Ramos (cell line): ENCODE results near the gene IZUMO2.

ENCODE experiments used
- in situ Hi-C: fragments of 300-500 bp; cut with MboI; formaldehyde crosslinking; loops from one replicate; pipeline ENCODE4 v1.14.3; 2022; ENCODE audit warnings: low sequenced_read_pairs; ENCODE audit not compliant: unreplicated experiment

Gene IZUMO2

GRCh38 chr19:50162988-50163387 lies at the start of gene IZUMO2:
Gene IZUMO2, minus strand, starts transcription at chr19:50163281. Its CDS starts 87 bp downstream, at chr19:50163194.
- in situ Hi-C loops = no loop called here

DNA sequence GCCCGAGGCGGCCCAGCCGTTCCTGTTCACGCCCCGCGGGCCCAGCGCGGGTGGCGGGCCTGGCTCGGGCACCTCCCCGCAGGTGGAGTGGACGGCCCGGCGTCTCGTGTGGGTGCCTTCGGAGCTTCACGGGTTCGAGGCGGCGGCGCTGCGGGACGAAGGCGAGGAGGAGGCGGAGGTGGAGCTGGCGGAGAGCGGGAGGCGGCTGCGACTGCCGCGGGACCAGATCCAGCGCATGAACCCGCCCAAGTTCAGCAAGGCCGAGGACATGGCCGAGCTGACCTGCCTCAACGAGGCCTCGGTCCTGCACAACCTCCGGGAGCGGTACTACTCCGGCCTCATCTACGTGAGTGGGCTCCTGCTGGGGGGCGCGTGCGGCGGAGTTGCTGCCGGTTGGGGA lies 47.3 kb upstream of the IZUMO2 start:
- in situ Hi-C loops = no loop called here

DNA sequence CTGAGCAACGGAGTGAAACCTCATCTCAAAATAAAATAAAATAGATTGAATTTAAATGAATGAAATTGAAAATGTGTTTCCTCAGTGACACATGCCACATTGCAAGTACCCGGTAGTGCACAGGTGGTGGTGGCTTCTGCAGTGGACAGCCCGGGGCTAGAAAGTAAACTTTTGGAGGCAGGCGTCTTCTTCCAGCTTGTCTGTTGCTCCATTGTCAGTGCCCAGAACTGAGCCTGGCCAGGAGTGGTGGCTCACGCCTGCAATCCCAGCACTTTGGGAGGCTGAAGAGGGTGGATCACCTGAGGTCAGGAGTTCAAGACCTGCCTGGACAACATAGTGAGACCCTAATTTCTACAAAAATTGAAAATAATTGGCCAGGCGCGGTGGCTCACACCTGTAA lies 46.0 kb upstream of the IZUMO2 start:
- in situ Hi-C loops = no loop called here

DNA sequence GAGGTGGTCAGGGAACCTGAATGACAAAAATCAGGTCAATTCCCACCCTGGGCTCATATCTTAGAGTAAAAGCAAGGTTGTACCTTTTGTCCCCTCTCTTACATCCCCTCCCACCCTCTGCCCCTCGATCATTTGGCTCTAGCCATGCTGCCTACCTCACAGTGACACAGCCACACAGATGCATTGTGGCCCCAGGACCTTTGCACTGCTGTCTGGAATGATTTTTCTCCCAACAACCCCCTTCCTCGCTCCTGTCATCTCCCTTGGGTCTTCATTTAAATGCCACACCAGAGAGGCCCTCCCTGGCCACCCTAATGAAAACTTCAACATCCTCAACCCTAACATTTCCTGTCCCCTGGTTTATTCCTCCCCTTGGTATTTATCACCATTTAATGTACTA lies 44.6 kb upstream of the IZUMO2 start:
- in situ Hi-C loops = no loop called here

- in situ Hi-C loops = no loop called here
Observed at GRCh38 chr19:50206191-50206590, 43.1 kb upstream of the IZUMO2 start.

DNA sequence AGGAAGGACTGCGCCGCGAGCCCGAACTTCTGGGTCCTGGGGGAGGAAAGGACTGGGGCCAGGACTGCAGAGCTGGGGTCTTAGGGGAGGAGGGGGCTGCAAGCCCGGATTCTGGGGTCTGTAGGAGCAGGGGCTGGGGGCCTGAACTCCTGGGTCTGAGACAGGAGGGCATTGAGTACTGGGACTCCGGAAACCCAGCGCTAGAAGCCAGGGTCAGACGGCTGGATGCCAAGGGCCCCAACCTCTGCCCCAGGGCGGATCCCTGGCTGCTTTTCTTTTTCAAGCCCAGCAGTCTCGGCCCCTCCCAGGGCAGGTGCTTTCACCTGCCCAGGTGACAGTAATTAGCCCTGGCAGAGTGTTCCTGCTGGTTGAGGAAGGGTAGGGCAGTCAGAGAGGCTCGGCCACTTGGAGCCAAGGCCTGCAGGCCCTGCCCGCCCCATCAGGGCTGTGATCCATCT lies 42.6 kb upstream of the IZUMO2 start:
- in situ Hi-C loops = no loop called here

- in situ Hi-C loops = no loop called here
Observed at GRCh38 chr19:50204811-50205675, 42.0 kb upstream of the IZUMO2 start.

GRCh38 chr19:50204081-50204428 lies 41.0 kb upstream of the IZUMO2 start:
- in situ Hi-C loops = no loop called here

DNA sequence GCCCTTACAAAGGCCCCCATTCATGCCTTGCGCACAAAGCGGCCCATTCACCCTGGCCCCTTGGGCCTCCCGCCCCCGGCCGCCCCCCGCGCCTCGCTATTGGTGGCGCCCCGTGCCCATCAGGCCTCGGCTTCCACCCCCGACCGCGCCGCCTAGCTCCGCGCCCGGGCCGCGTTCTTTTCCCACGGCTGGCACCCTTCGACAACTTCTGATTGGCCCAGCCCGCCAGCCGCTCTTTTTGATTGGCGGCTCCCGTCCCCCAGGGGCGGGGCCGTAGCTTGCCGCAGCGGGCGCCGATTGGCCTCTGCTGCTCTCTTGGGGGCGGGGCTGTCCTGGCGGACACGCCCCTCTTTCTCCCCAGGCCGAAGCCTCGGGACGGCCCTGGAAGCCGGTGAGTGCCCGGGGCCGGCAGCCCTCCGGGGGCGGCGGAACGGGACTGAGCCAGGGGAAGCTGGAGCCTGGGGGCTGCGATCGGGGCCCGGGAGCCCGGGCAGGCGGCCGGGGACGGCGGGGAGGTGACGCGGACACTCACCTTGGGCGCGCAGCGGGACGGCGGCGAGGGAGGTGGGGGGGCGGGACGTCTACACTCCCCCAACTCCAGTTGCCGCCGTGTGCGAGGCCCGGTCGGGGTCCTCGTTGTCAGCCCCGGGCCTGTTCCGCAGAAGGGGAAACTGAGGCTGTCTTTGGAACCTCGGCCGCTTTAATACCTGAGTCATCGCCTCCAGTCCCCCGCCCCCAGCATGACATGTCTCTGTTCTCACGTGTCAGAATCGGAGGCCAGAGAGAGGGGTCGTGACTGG lies 40.4 kb upstream of the IZUMO2 start, which contains the start of gene MYH14:
MYH14 (plus strand) TSS at position 342 of the 800 bp plus-strand sequence. CDS start 6,744 bp downstream, outside the sequence.
- in situ Hi-C loops = no loop called here

GRCh38 chr19:50202962-50203280 lies 39.8 kb upstream of the IZUMO2 start:
- in situ Hi-C loops = no loop called here

DNA sequence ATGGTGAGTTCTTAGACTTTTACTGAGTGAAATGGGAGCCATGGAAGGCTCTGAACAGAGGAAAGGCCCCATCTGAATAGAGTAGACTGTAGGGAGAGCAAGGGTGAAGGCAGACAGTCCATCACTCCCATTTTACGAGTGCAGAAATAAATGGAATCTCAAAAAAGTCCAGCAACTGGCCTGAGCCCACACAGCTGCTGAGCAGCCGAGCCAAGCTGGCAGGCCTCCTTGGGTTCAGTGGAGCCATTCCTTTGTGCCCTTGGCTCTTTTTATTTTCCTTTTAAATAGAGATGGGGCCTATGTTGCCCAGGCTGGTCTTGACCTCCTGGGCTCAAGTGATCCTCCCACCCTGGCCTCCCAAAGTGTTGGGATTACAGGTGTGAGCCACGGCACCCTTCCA lies 39.3 kb upstream of the IZUMO2 start:
- in situ Hi-C loops = no loop called here

GRCh38 chr19:50199259-50199555 lies 36.1 kb upstream of the IZUMO2 start:
- in situ Hi-C loops = no loop called here

DNA sequence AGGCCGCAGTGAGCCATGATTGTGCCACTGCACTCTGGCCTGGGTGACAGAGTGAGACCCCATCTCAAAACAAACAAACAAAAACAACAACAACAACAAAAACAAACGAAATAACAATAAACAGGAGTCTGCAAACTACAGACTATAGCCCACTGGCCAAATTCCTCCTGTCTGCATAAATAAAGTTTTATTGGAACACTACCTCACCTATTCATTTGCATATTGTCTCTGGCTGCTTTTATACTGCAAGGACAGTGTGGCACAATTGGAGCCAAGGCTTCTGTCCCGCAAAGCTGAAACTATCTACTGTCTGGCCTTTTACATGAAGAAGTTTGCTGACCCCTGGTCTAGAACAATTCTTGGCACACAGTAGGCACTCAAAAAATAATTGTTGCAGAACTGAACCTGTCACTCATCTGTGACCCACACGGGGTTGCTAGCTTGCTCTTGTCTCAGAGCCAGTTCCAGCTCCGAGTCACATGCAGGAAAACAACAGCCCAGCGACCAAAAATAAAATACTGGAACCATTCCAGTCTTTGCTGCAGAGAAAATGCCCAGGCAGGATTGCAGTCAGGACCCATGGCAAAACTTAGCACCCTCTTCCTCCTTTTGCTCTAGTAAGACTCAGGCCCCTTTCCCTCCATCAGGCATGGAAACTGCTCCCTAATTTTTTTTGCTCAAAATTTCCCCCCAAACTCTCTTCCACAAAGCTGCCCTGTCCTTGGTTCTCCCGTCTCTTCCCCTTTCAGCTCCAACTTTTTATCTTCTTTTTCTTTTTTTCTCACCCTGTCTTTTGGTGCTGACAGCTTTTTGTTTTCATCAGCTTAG lies 35.6 kb upstream of the IZUMO2 start:
- in situ Hi-C loops = no loop called here

DNA sequence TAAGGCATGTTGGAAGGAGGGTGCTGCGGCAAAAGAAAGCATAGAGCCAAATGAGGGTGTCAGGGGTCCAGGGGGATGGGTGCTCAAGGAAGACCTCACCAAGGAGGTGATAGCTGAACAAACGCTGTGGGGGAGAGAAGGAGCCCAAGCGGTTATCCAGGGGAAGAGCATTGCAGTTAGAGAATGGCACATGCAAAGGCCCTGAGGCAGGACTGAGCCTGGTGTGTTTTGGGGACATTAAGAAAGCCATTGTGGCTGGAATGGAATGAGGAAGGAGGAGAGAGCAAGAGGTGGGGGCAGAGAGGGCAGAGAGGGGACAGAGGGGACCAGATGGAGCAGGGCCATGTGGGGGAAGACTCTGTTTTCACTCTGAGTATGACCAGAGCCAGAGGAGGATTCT lies 34.3 kb upstream of the IZUMO2 start:
- in situ Hi-C loops = no loop called here

DNA sequence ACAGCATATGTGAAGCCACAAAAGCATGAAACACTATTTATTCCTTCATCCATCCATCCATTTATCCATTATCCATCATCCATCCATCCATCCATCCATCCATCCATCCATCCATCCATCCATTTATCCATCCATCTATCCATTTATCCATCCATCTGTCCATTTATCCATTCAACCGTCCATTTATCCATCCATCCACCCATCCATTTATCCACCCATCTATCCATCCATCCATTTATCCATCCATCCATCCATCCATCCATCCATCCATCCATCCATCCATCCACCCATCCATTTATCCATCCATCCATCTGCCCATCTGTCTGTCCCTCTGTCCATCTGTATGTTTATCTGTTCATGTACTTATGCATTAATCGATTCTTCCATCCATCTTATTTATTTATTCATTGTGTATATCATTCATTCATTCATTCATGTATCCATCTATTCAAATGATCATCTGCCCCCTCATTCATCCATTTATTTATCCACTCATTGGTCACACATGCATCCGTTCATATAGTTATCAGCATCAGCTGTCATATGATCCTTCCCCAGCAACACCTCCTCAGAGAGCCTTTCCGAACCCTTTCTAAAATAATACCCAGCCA lies 33.3 kb upstream of the IZUMO2 start:
- in situ Hi-C loops = no loop called here

DNA sequence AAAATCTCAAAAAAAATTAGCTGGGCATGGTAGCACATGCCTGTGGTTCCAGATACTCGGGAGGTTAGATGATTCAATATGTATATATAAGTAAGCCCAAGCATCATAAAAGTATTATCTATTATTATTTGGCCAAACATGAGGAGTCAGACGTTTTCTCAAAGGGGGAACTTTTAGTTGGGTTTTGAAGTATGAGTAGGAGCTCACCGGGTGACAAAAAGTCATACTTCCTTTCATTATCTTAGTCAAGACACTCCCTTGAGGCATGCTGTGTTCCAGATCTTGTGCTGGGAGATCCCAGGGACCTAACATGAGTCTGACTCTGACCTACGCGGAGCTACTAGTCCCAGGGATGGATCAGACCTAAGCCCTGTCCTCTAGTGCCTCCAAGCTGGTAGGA lies 32.1 kb upstream of the IZUMO2 start:
- in situ Hi-C loops = no loop called here

DNA sequence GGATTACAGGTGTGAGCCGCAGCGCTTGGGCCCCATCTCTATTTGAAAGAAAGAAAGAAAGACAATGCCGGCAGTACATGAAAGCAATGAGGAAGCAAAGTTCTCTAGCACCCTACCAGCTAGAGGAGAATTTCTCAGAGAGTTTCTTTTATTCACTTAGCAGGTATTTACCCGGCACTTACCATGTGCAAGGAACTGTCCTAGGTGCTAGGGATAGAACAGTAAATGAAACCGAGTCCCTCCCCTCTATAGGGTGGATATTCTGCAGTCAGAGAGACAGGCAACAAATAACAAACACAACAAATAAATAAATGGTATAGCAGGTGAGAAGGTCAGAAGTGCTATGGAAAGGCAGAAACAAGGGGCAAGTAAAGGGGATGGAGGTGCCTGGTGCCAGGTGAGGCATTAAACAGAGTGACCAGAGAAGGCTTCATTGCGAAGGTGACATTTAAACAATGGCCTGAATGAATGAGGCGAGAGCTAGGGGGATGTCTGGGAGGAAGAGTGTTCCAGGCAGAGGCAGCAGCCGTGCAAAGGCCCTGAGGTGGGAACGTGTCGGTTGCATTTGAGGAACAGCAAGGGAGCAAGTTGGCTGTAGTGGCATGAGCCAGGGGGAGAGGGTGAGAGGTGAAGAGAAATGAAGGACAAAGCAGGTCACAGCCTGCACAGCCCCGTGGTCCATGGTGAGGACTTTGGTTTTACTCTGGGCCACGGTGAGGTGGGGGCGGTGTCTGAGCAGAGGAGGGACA lies 29.6 kb upstream of the IZUMO2 start:
- in situ Hi-C loops = no loop called here

- in situ Hi-C loops = no loop called here
Observed at GRCh38 chr19:50191216-50191615, 28.1 kb upstream of the IZUMO2 start.

GRCh38 chr19:50190439-50190891 lies 27.4 kb upstream of the IZUMO2 start:
- in situ Hi-C loops = no loop called here

GRCh38 chr19:50189331-50189730 lies 26.2 kb upstream of the IZUMO2 start:
- in situ Hi-C loops = no loop called here
